Measurements from ENCODE around the gene AUTS2. TPM values are rescaled to one million over a fixed set of nuclear protein-coding genes. Genes with fewer than 3 reads are reported as not detected.

The AUTS2 gene
- total and polyA plus RNA-seq, 2 experiments from 2014 or later = 3.0 to 4.4 TPM

- Histone ChIP-seq H3K4me2 (ENCODE audit: unreplicated experiment) (peak overlapping the region; percentile 47), H3K4me3 (no peak overlapping the region), H3K36me3 (ENCODE audit: low read depth) (no peaks in the 10 kb centered on the region), H3K9ac (no peak overlapping the region), H3K79me2 (ENCODE audit: insufficient read depth) (no peaks in the 10 kb centered on the region), H3K9me2 (ENCODE audit: insufficient read depth) (no peaks in the 10 kb centered on the region), H3K27ac (peak overlapping the region; percentile 30), H2AFZ (no peak overlapping the region), H3K9me3 (ENCODE audit: low read depth) (no peaks in the 10 kb centered on the region), H3F3A (ENCODE audit: insufficient read depth) (peaks cover 15% of the 10 kb centered on the region), H3K4me1 (ENCODE audit: insufficient read depth) (peaks cover 25% of the 10 kb centered on the region), H4K20me1 (ENCODE audit: insufficient read depth) (no peaks in the 10 kb centered on the region), H3K27me3 (replicated peaks; ENCODE audit: insufficient read depth) (peaks cover 5% of the 10 kb centered on the region; the same call in 1 of the 2 replicates)
- peak; percentile 93 for DNase-seq
- TF ChIP-seq EZH2 (IDR thresholded peaks at IDR 0.05; ENCODE audit: insufficient read depth, poor library complexity, severe bottlenecking) (no peak), EZH2phosphoT487 (IDR thresholded peaks at IDR 0.05; ENCODE audit: insufficient read depth, low read depth) (peak; percentile 86)
- 44 to 51% methylated on average over 7 of the region's 7 CpGs for WGBS, 2 experiments (ENCODE audit: low coverage in 1 of 2, low lambda C conversion rate in 2 of 2, missing lambda C conversion rate in 2 of 2)
- in situ Hi-C loops (cut with MboI) = no loop called here
Observed at GRCh38 chr7:69871213-69871885, 273.1 kb downstream of the AUTS2 start.

GRCh38 chr7:69871886-69872569 lies 273.8 kb downstream of the AUTS2 start:
- H3K27me3 ChIP-seq (replicated peaks; ENCODE audit: insufficient read depth) = peaks cover 5% of the 10 kb centered on the region; the same call in 1 of the 2 replicates
- H3K9ac ChIP-seq = no peak overlapping the region
- no peak overlapping the region for H3K4me2 ChIP-seq (ENCODE audit: unreplicated experiment)
- H3K4me3 ChIP-seq = no peak overlapping the region
- no peaks in the 10 kb centered on the region for H3K79me2 ChIP-seq (ENCODE audit: insufficient read depth)
- no peak for TF ChIP-seq EZH2phosphoT487 (IDR thresholded peaks at IDR 0.05; ENCODE audit: insufficient read depth, low read depth)
- no peak for TF ChIP-seq EZH2 (IDR thresholded peaks at IDR 0.05; ENCODE audit: insufficient read depth, poor library complexity, severe bottlenecking)
- no peaks in the 10 kb centered on the region for H3K9me2 ChIP-seq (ENCODE audit: insufficient read depth)
- H3K9me3 ChIP-seq (ENCODE audit: low read depth) = no peaks in the 10 kb centered on the region
- H2AFZ ChIP-seq = no peak overlapping the region
- H3K36me3 ChIP-seq (ENCODE audit: low read depth) = no peaks in the 10 kb centered on the region
- peaks cover 25% of the 10 kb centered on the region for H3K4me1 ChIP-seq (ENCODE audit: insufficient read depth)
- DNase-seq = no peak
- H3F3A ChIP-seq (ENCODE audit: insufficient read depth) = peaks cover 15% of the 10 kb centered on the region
- H4K20me1 ChIP-seq (ENCODE audit: insufficient read depth) = no peaks in the 10 kb centered on the region
- H3K27ac ChIP-seq = peak overlapping the region; percentile 30; the same call in 1 of the 2 replicates
- WGBS, 2 experiments (ENCODE audit: low coverage in 1 of 2, low lambda C conversion rate in 2 of 2, missing lambda C conversion rate in 2 of 2) = 89% methylated on average over 9 of the region's 9 CpGs
- in situ Hi-C loops (cut with MboI) = no loop called here

- Histone ChIP-seq H3K36me3 (ENCODE audit: low read depth) (no peaks in the 10 kb centered on the region), H3K9ac (no peak overlapping the region), H3F3A (ENCODE audit: insufficient read depth) (peaks cover 15% of the 10 kb centered on the region), H3K27ac (no peak overlapping the region), H3K4me2 (ENCODE audit: unreplicated experiment) (no peak overlapping the region), H3K4me3 (no peak overlapping the region), H3K27me3 (replicated peaks; ENCODE audit: insufficient read depth) (no peaks in the 10 kb centered on the region; the same call in 1 of the 2 replicates), H3K9me3 (ENCODE audit: low read depth) (no peaks in the 10 kb centered on the region), H4K20me1 (ENCODE audit: insufficient read depth) (no peaks in the 10 kb centered on the region), H3K79me2 (ENCODE audit: insufficient read depth) (no peaks in the 10 kb centered on the region), H2AFZ (no peak overlapping the region), H3K9me2 (ENCODE audit: insufficient read depth) (no peaks in the 10 kb centered on the region), H3K4me1 (ENCODE audit: insufficient read depth) (peaks cover 25% of the 10 kb centered on the region)
- in situ Hi-C loops (cut with MboI) = no loop called here
- DNase-seq = peak; percentile 50
- TF ChIP-seq EZH2phosphoT487 (IDR thresholded peaks at IDR 0.05; ENCODE audit: insufficient read depth, low read depth) = no peak
- no peak for TF ChIP-seq EZH2 (IDR thresholded peaks at IDR 0.05; ENCODE audit: insufficient read depth, poor library complexity, severe bottlenecking)
- WGBS, 2 experiments (ENCODE audit: low coverage in 1 of 2, low lambda C conversion rate in 2 of 2, missing lambda C conversion rate in 2 of 2) = 93 to 98% methylated on average over 3 of the region's 3 CpGs
Observed at GRCh38 chr7:69873512-69873911, 275.2 kb downstream of the AUTS2 start.

GRCh38 chr7:69878015-69878414 lies 279.7 kb downstream of the AUTS2 start:
- Histone ChIP-seq H3K4me3 (no peak overlapping the region), H3K4me1 (ENCODE audit: insufficient read depth) (peaks cover 8% of the 10 kb centered on the region; the same call in 1 of the 2 replicates), H3K36me3 (ENCODE audit: low read depth) (no peaks in the 10 kb centered on the region), H3K4me2 (ENCODE audit: unreplicated experiment) (no peak overlapping the region), H3K9me2 (ENCODE audit: insufficient read depth) (no peaks in the 10 kb centered on the region), H3K9ac (no peak overlapping the region), H4K20me1 (ENCODE audit: insufficient read depth) (no peaks in the 10 kb centered on the region), H3K9me3 (ENCODE audit: low read depth) (no peaks in the 10 kb centered on the region), H3F3A (ENCODE audit: insufficient read depth) (no peaks in the 10 kb centered on the region), H2AFZ (no peak overlapping the region), H3K27me3 (replicated peaks; ENCODE audit: insufficient read depth) (no peaks in the 10 kb centered on the region; the same call in none of the 2 replicates), H3K79me2 (ENCODE audit: insufficient read depth) (no peaks in the 10 kb centered on the region), H3K27ac (no peak overlapping the region)
- DNase-seq = no peak
- TF ChIP-seq EZH2phosphoT487 (IDR thresholded peaks at IDR 0.05; ENCODE audit: insufficient read depth, low read depth) = no peak
- in situ Hi-C loops (cut with MboI) = no loop called here
- WGBS, 2 experiments (ENCODE audit: low coverage in 1 of 2, low lambda C conversion rate in 2 of 2, missing lambda C conversion rate in 2 of 2) = 51 to 62% methylated on average over 3 of the region's 3 CpGs

Measured in GM23248 (cell line).